ENCODE data around the gene ZNF880. TPM values are rescaled to one million over a fixed set of nuclear protein-coding genes. Genes with fewer than 3 reads are reported as not detected.

ZNF880 gene
- polyA plus RNA-seq, 2 of the 4 experiments (the other 2 are of a cell fraction): 0.90 to 1.7 TPM

DNA sequence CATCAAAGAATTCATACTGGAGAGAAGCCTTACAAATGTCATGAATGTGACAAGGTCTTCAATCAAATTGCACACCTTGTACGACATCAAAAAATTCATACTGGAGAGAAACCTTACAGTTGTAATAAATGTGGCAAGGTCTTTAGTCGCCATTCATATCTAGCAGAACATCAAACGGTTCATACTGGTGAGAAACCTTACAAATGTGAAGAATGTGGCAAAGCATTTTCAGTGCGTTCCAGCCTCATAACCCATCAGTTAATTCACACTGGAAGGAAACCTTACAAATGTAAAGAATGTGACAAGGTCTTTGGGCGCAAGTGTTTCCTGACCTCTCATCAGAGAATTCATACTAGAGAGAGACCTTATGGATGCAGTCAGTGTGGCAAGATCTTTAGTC, 46.0 kb downstream of the ZNF880 start (continued):
- TF ChIP-seq FOSL2 (IDR thresholded peaks at IDR 0.05) (no peak), FOSL2 (CRISPR knock-in tag; IDR thresholded peaks at IDR 0.05) (no peak), HDAC2 (IDR thresholded peaks at IDR 0.05) (no peak)

DNA sequence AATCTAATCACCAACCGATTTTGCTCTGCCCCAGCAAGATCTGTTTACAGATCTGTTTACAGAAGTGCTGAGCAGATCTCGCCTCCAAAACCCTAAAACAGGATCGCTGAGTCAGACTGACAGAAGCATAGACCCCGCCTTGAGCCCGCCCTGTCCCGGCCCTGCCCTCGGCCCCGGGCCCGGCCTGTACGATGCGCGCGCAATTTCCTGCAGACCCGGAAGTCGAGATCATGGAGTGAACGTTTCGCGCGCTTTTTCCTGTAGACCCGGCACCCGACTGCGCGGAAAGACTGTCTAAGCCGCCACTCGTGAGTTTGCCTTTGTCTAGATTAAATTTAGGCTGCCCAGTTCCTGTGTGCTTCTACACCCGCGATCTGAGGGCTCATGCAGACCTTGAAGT, 59.2 kb downstream of the ZNF880 start, which contains the start of gene ZNF534:
ZNF534 (plus strand) TSS at position 212 of the 400 bp plus-strand sequence. CDS start 2,327 bp downstream, outside the sequence.
- TF ChIP-seq FOSL2 (IDR thresholded peaks at IDR 0.05) (no peak), FOSL2 (CRISPR knock-in tag; IDR thresholded peaks at IDR 0.05) (no peak), CHD4 (IDR thresholded peaks at IDR 0.05; ENCODE audit: borderline replicate concordance) (no peak), POLR2AphosphoS2 (conservative IDR thresholded peaks at IDR 0.05; ENCODE audit: low read length) (no peak), EP300 (IDR thresholded peaks at IDR 0.05) (no peak), NFE2L2 (conservative IDR thresholded peaks at IDR 0.05; ENCODE audit: low read length) (no peak), ZSCAN20 (CRISPR knock-in tag; IDR thresholded peaks at IDR 0.05) (no peak), JUN (IDR thresholded peaks at IDR 0.05) (no peak)
- TF ChIP-seq, protein P1, sequence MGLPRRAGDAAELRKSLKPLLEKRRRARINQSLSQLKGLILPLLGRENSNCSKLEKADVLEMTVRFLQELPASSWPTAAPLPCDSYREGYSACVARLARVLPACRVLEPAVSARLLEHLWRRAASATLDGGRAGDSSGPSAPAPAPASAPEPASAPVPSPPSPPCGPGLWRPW (IDR thresholded peaks at IDR 0.05): no peak
- TF ChIP-seq, protein P2, sequence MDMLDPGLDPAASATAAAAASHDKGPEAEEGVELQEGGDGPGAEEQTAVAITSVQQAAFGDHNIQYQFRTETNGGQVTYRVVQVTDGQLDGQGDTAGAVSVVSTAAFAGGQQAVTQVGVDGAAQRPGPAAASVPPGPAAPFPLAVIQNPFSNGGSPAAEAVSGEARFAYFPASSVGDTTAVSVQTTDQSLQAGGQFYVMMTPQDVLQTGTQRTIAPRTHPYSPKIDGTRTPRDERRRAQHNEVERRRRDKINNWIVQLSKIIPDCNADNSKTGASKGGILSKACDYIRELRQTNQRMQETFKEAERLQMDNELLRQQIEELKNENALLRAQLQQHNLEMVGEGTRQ (IDR thresholded peaks at IDR 0.05): no peak
- TF ChIP-seq, protein P3, sequence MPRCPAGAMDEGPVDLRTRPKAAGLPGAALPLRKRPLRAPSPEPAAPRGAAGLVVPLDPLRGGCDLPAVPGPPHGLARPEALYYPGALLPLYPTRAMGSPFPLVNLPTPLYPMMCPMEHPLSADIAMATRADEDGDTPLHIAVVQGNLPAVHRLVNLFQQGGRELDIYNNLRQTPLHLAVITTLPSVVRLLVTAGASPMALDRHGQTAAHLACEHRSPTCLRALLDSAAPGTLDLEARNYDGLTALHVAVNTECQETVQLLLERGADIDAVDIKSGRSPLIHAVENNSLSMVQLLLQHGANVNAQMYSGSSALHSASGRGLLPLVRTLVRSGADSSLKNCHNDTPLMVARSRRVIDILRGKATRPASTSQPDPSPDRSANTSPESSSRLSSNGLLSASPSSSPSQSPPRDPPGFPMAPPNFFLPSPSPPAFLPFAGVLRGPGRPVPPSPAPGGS (IDR thresholded peaks at IDR 0.05): no peak
- H3K4me1 ChIP-seq: no peaks in the 10 kb centered on the region
- ATAC-seq (no peak), DNase-seq (ENCODE audit: low read depth in 1 of 2, low spot score in 1 of 2) (no peak), FAIRE-seq (no peak)
- H3K27ac ChIP-seq: no peak within 1 kb of the TSS
- H3K4me2 ChIP-seq: no peak within 1 kb of the TSS
- H3K4me3 ChIP-seq: no peak within 1 kb of the TSS
- ChIA-PET POLR2A (no interaction called here), CTCF (no interaction called here)
- WGBS (ENCODE audit: missing lambda C conversion rate): 57% methylated on average over 27 of the region's 27 CpGs
- peaks cover 79% of the 10 kb centered on the region for H3K9me3 ChIP-seq

Small RNA genes lying within 50 kb of the gene (small RNA-seq; reads per million reads assigned to genes)
- gene AC010332.1: 0 reads per million in 6 experiments

Other genes with a start within 250 kb of the ZNF880 start
- 1.8 and 1.9 TPM in 2 replicates for gene ZNF616, start 230.0 kb upstream of the ZNF880 start, polyA plus RNA-seq (2011; rRNA removed)
- 0.90 to 1.3 TPM (median 1.2 TPM) in 3 replicates for gene ZNF616, start 230.0 kb upstream of the ZNF880 start, polyA plus RNA-seq (2017; fragmentation: RNase III; extraction: RNeasy Plus Mini Kit Qiagen cat#74134 plus additional on column Dnase treatment)
- gene ZNF836, start 198.3 kb upstream of the ZNF880 start, polyA plus RNA-seq (2011; rRNA removed): 0.83 and 0.85 TPM in 2 replicates
- 0.50 to 0.81 TPM (median 0.76 TPM) in 3 replicates for gene ZNF836, start 198.3 kb upstream of the ZNF880 start, polyA plus RNA-seq (2017; fragmentation: RNase III; extraction: RNeasy Plus Mini Kit Qiagen cat#74134 plus additional on column Dnase treatment)
- 145 and 201 TPM in 2 replicates for gene PPP2R1A, start 179.9 kb upstream of the ZNF880 start, polyA plus RNA-seq (2011; rRNA removed)
- gene PPP2R1A, start 179.9 kb upstream of the ZNF880 start, polyA plus RNA-seq (2017; fragmentation: RNase III; extraction: RNeasy Plus Mini Kit Qiagen cat#74134 plus additional on column Dnase treatment): 144 to 158 TPM (median 154 TPM) in 3 replicates
- gene ZNF766, start 100.3 kb upstream of the ZNF880 start, polyA plus RNA-seq (2011; rRNA removed): 19.3 and 21.9 TPM in 2 replicates
- 11.1 to 11.9 TPM (median 11.2 TPM) in 3 replicates for gene ZNF766, start 100.3 kb upstream of the ZNF880 start, polyA plus RNA-seq (2017; fragmentation: RNase III; extraction: RNeasy Plus Mini Kit Qiagen cat#74134 plus additional on column Dnase treatment)
- 11.0 and 14.1 TPM in 2 replicates for gene ZNF480, start 72.8 kb upstream of the ZNF880 start, polyA plus RNA-seq (2011; rRNA removed)
- gene ZNF480, start 72.8 kb upstream of the ZNF880 start, polyA plus RNA-seq (2017; fragmentation: RNase III; extraction: RNeasy Plus Mini Kit Qiagen cat#74134 plus additional on column Dnase treatment): 62.7 to 68.5 TPM (median 63.6 TPM) in 3 replicates
- 0.11 TPM in 1 of 2 replicates, not detected in the other for gene ZNF610, start 33.7 kb upstream of the ZNF880 start, polyA plus RNA-seq (2011; rRNA removed)
- gene ZNF610, start 33.7 kb upstream of the ZNF880 start, polyA plus RNA-seq (2017; fragmentation: RNase III; extraction: RNeasy Plus Mini Kit Qiagen cat#74134 plus additional on column Dnase treatment): 0.08 TPM in 1 of 3 replicates, not detected in the others
- 0.28 and 0.70 TPM in 2 replicates for gene ZNF528, start 27.9 kb downstream of the ZNF880 start, polyA plus RNA-seq (2011; rRNA removed)
- gene ZNF528, start 27.9 kb downstream of the ZNF880 start, polyA plus RNA-seq (2017; fragmentation: RNase III; extraction: RNeasy Plus Mini Kit Qiagen cat#74134 plus additional on column Dnase treatment): 0.22 to 0.26 TPM (median 0.25 TPM) in 3 replicates
- not detected in 2 replicates for gene ZNF534, start 59.2 kb downstream of the ZNF880 start, polyA plus RNA-seq (2011; rRNA removed)
- gene ZNF534, start 59.2 kb downstream of the ZNF880 start, polyA plus RNA-seq (2017; fragmentation: RNase III; extraction: RNeasy Plus Mini Kit Qiagen cat#74134 plus additional on column Dnase treatment): not detected in 3 replicates
- not detected in 2 replicates for gene ZNF578, start 83.6 kb downstream of the ZNF880 start, polyA plus RNA-seq (2011; rRNA removed)
- gene ZNF578, start 83.6 kb downstream of the ZNF880 start, polyA plus RNA-seq (2017; fragmentation: RNase III; extraction: RNeasy Plus Mini Kit Qiagen cat#74134 plus additional on column Dnase treatment): not detected in 3 replicates
- gene ZNF808, start 157.7 kb downstream of the ZNF880 start, polyA plus RNA-seq (2011; rRNA removed): 0.45 TPM in 2 replicates
- 0.04 to 0.26 TPM (median 0.22 TPM) in 3 replicates for gene ZNF808, start 157.7 kb downstream of the ZNF880 start, polyA plus RNA-seq (2017; fragmentation: RNase III; extraction: RNeasy Plus Mini Kit Qiagen cat#74134 plus additional on column Dnase treatment)
- 0.32 and 0.45 TPM in 2 replicates for gene ZNF701, start 200.4 kb downstream of the ZNF880 start, polyA plus RNA-seq (2011; rRNA removed)
- 0.12 to 0.28 TPM (median 0.21 TPM) in 3 replicates for gene ZNF701, start 200.4 kb downstream of the ZNF880 start, polyA plus RNA-seq (2017; fragmentation: RNase III; extraction: RNeasy Plus Mini Kit Qiagen cat#74134 plus additional on column Dnase treatment)

Measured in A549 (cell line).